ENCODE measurements around the gene FAM171A2.

Gene FAM171A2

DNA sequence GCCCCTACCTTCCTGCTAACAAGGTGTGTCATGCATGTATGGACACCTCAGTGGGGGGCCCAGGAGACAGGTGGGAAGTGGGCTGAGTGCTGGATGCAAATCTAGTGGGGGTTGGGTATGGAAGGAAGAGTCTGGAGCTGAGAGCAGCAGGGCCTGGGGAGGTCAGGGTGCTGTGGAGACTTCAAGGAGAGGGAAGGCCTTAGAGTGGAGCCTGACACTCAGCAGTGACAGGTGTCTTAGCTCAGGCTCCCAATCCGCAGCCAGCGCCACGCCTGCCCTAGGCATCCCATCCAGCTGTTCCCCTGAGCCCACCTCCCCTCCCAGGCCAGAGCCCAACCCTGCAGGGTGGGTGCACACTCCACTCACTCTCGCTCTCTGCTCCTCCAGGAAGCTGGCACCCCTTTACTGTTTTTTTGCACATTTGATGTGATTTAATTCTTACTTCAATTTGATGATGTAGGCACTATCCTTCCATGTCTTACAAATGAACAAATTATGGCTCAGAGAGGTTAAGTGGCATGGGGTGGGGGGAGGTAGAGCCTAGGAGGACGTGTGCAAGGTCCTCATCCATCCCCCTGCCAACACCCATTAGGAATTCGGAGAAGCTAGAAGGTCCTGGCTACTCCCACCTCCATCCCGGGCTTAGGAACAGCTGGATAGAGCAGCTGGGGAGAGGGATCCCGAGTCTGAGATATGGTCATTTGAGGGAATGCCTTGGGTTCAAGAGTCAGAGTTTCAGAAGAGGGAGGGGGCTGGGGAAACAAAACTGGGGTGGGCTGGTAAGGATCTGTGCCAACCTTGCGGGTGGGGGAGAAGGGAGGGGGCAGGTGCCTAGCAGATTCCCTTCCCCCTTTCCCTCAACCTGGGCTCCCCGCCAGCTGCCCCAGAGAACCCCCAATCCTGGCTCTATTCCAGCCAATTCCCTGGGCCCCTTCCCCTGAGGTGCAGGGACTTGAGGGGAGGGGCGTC, 2.1 kb downstream of the FAM171A2 start:
- DNase-seq (ENCODE audit: low read depth in 2 of 2) = no peak

DNA sequence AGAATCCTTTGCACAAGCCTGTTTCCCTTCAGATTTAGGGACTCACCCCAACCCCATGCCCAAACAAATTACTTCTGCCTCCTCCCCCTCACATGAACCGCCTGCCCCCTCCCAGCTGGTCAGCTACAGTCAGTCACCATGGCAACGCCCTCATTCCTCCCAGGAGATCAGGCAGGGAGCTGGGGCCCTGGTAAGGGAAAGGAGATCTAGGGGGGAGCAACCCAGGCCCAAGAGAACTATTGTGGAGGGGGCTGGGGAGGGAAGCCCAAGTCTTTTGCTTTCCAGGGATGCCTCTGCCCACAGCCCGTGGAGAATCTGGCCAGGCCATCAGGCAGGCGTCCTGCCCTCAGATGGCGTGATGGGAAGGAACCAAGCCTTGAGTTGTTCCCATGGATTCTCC, 2.8 kb downstream of the FAM171A2 start:
- DNase-seq (ENCODE audit: low read depth in 2 of 2) = no peak

DNA sequence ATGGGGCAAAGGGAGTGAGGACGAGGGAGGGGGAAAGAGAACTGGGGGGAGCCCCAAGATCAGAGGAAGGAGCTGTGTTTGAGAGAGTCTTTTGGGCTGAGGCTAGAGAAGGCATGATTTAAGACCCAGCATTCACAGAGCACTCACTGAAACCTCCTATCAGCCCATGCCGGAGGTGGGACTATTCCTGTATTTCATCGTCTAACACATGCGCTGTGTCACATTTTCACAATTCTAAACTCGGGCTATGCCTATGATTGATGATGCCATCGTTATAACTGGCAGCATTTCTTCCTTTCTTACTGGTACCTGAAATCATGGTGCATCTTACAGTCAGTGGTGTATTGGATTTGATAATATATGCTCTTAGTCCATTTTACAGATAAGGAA, 3.5 kb downstream of the FAM171A2 start:
- no peak for DNase-seq (ENCODE audit: low read depth in 2 of 2)

DNA sequence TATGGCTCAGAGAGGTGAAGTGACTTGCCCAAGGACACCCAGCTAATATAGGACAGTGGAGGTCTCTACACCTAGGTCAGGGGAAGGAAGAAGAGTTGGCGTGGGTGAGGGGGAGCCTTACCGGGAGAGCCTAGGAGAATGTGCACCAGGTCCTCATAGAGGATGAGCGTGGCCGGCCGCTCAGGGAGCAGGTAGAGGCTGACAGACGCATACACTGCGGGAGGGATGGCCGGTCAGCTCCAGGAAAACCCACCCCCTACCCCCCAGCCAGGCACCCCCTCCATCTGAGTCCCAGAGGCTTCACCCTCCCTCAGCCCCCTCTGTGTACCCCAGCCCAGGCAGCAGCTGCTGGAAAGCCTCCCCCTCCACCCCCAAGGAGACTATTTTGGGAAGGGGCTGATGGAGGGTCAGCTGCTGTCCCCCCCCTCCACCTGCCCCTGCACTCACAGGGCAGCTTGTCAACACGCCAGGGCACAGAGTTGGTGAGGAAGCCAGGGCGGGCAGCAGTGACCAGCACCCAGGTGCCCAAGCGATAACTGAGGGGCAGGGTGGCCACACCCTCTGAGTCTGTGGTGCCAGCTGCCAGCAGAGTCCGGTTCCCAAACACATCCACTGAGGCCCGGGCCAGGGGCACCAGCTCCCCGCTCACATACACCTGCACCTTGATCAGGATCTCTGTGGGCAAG, 4.1 kb downstream of the FAM171A2 start:
- DNase-seq (ENCODE audit: low read depth in 2 of 2) = no peak

DNA sequence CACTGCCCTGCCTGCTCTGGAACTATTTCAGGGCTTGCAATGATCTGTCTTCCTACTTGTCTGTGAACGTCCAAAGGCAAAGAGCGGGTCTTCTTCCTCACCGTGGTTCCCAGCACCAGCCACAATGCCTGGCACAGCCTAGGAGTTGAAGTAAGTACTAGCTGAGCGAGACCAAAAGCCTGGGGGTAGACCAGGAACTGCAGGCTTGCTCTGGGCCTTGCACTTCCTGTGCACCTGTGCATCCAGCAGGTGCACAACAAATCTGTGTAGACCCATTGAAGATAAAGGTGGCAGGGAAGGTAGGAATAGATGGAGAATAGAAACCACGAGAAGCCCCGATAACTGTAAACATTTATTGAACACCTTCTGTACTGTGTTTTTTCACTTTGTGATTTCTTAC, 4.6 kb downstream of the FAM171A2 start:
- DNase-seq (ENCODE audit: low read depth in 2 of 2) = no peak

DNA sequence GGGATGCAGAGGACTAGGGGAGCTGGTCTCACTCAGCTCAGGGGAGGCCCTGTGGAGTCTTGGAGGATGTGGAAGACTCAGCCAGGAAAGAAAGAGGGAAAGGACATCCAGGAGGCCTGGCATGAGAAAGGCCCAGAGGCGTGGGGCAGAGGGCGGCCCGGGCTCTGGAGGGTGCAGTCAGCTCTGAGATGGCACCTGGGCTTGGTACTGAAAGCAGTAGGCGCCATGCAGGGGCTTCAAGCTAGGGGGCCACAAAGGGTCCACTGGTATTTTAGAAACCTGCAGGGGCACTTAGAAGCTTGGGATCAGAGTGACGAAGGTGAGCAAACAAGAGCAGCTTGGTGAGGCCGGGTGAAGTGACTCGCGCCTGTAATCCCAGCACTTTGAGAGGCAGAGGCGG, 5.6 kb downstream of the FAM171A2 start:
- no peak for DNase-seq (ENCODE audit: low read depth in 2 of 2)

DNA sequence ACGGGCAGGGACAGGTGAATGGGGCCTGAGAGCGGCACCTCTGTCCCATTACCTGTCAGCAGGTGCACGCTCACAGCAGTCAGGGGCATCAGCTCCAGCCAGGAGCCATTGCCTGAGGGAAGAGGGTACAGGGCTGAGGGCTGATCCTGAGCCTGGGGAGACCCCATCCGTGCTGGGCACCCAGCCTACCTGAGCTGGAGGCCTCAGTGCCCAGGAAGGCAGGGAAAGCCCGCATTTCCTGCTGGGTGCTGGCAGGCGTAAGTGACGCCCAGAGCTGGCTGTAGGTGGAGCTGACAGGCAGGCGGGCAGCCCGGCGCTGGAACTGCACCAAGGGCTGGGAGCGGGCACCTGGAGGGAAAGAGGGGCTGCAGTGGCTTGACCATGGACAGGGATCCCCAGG, 7.4 kb downstream of the FAM171A2 start:
- no peak for DNase-seq (ENCODE audit: low read depth in 2 of 2)

DNA sequence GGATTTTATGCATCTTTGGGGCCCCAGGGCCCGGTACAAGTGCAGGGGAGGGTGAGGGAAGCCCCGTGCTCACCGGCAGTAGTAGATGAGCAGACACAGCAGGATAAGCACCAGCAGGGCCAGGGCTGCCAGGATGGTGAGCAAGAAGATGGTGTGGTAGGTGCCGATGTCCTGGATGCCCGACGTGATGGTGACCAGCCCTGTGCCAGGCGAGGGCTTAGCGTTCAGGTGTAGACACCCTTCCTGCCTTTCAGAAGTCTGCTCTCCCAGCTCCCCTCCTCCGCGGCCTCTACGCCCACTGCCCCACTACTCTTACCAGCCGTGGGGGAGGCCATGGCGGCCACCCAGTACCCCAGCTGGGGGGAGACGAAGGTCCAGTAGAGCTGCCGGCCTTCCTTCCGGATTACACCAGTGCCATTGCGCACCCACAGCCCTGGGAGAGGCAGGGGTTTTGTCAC, 8.0 kb downstream of the FAM171A2 start:
- no peak for DNase-seq (ENCODE audit: low read depth in 2 of 2)

DNA sequence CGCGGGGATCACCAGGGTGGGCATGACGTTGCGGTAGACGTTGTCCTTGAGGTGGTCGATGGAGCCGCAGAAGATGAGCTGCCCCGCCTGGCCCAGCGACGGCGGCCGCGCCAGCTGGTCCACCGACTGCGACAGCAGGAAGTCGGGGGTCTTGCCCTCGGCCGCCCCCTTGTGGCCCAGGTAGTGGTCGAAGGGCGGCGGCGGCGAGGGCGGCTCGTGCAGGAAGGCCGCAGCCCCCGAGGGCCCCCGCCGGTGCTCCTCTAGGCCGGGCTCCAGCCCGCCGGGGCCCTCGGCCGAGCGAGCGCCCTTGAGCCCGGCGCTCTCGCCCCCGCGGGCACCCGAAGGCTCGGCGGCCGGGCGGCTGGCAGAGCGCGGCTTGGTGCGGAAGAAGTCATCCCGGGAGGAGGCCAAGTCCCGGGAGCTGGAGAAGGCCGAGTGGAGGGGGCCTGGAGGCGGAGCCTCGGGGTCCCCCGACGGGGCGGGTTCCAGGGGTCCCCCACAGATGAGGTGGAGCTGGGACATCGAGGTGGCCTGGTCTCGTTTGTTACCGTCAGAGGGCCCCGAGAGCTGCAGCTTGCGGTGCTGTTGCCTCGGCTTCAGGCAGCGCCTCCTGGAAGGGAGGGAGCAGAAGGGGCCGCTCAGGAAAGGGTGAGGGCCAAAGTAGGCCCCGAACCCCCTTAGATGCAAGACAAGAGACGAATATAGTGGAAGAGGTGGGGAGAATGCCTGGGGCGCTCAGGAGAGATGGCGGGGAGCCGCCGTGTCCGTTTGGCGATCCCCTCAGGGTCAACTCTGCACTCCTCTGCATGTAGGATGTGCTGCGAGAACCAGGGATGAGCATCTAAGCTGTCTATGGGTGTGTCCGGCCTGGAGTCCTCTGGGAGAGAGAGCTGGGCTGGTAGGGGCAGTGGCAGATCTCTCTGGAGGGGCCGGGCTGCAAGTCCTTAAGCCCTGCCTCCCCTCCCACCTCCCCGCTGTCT, 8.8 kb downstream of the FAM171A2 start:
- DNase-seq (ENCODE audit: low read depth in 2 of 2) = peak in 1 of 2 donors; percentile 34

DNA sequence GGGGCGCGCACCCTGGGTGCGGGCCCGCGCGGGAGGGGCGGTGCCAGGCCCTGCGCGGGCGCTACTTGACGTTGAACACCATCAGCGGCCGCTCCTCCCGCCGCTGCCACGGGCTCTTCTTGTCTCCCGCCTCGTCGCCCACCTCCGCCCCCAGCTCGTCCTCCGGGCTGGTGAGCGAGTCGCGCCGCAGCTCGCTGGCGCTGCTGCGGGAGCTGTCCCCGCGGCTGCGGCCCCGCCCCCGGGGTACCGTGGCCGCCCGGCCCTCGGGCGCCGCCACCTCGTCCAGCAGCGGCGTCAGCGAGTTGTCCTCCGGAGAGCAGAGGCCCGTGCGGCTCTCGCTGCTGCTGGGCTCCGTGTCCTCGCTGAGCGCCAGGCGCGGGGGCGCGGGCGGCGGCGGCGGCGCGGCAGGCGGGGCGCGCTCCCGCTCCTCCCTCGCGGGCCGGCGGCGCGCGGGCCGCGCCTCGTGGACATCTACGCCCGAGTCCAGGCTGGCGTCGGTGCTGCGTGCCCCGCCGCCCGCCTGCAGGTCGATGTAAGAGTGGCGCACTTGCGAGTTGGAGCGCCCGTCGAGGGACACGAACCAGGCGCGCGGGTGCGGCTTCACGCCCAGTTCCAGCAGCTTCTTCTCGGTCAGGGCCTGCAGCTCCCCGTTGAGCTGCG, 9.9 kb downstream of the FAM171A2 start:
- no peak for DNase-seq (ENCODE audit: low read depth in 2 of 2)

DNA sequence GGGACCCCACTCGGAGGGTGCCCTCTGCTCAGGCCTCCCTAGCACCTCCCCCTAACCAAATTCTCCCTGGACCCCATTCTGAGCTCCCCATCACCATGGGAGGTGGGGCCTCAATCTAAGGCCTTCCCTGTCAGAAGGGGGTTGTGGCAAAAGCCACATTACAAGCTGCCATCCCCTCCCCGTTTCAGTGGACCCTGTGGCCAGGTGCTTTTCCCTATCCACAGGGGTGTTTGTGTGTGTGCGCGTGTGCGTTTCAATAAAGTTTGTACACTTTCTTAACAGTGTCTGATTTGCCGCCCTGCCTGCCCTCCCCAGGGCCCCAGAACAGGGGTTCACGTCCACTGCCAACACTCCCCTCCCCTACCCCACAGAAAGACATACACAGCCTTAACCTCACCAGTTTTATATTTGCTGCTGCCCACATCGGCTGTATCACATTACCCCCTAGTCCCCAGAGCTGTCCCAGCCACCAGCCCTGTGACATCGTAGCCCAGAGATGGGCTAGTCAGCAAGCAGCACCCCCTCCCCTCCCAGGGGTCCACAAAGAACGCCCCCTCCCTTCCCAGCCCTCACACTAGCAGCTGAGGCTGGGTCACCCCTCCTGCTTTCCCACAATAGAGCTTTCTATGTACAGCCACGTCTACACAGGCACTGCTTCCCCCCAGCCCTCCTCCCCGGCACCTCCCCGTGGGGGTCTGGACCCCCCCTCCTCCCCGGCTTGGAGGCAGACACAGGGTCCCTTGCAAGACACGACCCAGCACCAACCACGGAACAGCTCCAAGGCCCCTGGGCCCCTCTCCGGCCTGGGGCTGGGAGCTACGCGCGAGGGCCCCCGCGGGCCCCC, 10.6 kb downstream of the FAM171A2 start:
- DNase-seq (ENCODE audit: low read depth in 2 of 2) = no peak

DNA sequence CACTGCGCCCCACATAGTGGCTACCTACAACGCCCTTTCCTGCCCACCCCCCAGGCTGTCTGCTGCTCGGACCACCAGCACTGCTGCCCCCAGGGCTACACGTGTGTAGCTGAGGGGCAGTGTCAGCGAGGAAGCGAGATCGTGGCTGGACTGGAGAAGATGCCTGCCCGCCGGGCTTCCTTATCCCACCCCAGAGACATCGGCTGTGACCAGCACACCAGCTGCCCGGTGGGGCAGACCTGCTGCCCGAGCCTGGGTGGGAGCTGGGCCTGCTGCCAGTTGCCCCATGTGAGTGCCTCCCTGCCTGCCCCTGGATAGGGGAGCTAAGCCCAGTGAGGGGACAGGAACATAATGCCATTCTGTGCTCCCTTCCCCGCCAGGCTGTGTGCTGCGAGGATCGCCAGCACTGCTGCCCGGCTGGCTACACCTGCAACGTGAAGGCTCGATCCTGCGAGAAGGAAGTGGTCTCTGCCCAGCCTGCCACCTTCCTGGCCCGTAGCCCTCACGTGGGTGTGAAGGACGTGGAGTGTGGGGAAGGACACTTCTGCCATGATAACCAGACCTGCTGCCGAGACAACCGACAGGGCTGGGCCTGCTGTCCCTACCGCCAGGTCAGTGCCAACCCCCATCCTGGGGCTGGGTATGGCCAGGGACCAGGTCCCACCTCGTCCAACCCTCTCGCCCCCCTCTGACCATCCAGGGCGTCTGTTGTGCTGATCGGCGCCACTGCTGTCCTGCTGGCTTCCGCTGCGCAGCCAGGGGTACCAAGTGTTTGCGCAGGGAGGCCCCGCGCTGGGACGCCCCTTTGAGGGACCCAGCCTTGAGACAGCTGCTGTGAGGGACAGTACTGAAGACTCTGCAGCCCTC, 11.5 kb downstream of the FAM171A2 start:
- no peak for DNase-seq (ENCODE audit: low read depth in 2 of 2)

DNA sequence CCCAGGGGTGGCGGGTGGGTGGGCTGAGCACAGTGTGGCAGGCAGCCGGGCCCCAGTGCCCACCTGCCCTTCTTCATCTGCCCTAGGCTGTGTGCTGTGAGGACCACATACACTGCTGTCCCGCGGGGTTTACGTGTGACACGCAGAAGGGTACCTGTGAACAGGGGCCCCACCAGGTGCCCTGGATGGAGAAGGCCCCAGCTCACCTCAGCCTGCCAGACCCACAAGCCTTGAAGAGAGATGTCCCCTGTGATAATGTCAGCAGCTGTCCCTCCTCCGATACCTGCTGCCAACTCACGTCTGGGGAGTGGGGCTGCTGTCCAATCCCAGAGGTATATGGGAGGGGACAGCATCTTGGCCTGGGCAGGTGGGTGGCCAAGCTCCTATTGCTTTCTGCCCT, 12.2 kb downstream of the FAM171A2 start:
- DNase-seq (ENCODE audit: low read depth in 2 of 2) = no peak

DNA sequence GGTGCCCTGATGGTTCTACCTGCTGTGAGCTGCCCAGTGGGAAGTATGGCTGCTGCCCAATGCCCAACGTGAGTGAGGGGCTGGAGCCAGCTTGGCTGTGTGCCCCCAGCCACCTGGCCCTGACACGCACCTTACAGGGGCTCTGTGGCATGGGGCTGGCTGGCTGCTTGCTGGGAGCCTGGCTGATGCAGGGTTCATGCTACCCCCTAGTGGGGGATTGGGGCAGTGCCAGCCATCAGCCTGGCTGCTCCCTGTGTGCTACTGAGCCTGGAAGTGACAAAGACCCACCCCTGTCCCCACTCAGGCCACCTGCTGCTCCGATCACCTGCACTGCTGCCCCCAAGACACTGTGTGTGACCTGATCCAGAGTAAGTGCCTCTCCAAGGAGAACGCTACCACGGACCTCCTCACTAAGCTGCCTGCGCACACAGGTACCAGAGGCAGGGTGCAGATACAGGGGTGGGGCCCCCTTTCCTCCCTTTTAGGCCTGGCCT, 12.9 kb downstream of the FAM171A2 start:
- DNase-seq (ENCODE audit: low read depth in 2 of 2) = peak; percentile 43 to 57

DNA sequence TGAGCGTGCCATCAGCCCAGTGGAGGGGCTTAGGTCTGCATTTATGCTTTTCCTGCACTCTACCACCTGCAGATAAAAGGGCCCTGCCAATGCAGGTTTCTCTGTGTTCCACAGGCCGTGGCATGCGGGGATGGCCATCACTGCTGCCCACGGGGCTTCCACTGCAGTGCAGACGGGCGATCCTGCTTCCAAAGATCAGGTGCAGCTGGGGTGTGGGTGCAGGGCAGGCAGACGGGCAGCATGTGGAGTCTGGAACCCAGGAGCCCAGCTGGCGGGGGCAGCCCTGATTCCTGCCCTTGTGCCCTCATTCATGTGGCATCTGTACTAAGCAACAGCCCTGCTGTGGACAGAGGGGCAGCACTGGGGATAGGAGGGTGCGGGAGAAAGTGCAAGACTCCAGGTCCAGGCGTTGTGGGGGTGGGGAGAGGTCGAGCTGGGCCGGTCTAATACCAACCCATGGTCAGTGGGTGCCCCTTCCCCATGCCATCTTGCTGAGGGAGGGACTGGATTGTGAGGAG, 14.0 kb downstream of the FAM171A2 start:
- no peak for DNase-seq (ENCODE audit: low read depth in 2 of 2)

DNA sequence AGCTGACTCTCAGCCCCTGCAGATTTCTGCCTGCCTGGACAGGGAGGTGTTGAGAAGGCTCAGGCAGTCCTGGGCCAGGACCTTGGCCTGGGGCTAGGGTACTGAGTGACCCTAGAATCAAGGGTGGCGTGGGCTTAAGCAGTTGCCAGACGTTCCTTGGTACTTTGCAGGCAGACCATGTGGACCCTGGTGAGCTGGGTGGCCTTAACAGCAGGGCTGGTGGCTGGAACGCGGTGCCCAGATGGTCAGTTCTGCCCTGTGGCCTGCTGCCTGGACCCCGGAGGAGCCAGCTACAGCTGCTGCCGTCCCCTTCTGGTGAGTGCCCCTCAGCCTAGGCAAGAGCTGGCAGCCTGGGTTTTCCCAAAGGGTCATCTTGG, 14.7 kb downstream of the FAM171A2 start:
- DNase-seq (ENCODE audit: low read depth in 2 of 2) = no peak

DNA sequence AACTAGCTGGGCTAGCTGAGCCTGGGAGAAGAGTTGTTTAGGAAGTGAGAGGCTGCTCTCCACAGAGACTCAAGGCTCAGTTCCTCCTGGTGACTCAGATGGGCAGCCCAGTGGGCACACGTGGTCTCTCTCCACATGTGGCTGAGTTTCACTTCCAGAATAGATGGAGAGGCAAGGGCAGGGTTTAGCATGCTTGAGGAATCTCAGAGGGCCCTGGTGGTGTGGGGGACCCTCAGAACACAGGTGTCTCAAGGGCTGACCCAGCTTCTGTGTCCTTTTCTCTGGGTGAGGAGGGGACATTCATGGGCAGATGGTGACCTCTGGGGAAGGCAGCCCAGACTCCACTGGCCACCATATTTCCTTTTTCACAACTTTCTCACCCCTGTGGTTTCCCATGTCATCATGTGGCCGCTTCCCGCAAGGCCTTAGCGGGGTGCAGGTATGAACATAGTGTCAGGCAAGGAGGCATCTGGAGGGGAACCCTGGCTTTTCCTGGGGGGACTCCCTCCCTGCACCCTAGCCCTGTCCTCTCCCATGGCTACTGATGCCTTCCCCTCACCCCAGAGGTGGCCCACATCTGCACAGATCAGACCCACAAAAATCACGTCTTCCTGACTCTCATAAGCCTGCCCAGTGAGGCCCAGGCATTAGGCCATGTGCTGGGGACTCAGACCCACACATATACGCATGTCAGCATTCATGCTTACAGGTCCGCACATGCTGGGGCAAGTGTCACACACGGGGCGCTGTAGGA, 15.2 kb downstream of the FAM171A2 start:
- DNase-seq (ENCODE audit: low read depth in 2 of 2) = no peak

Measured in stimulated activated CD8-positive, alpha-beta memory T cell treated with anti-CD3 and anti-CD28 coated beads, Interleukin-2, amount 100 ng/mL, for 1 hour (primary cell).